K562 (cell line): Measurements from ENCODE around the gene FAM131C. TPM values are rescaled to one million over a fixed set of nuclear protein-coding genes. Genes with fewer than 3 reads are reported as not detected.

Experiments used
- ATAC-seq: fragments of 200-7000 bp; cut with Tn5 transposase; 3 replicates; pipeline ENCODE4 v1.9.1; 2020; ENCODE audit warnings: moderate library complexity
- BruUV-seq: library from RNA; stranded (reverse); fragments of 400-500 nt; replicated peaks from 2 replicates; lab custom pipeline; 2021; lab: Mats Ljungman, UMichigan
- CTCF ChIA-PET: fragments of 300-600 bp; formaldehyde crosslinking; extraction: SDS; loops from one replicate; lab custom pipeline; 2021; ENCODE audit warnings: low intra/inter-chr PET ratio; lab: Yijun Ruan, JAX
- POLR2A ChIA-PET: fragments of 300-600, 350-650 bp; sonication (Branson Sonifier 250); formaldehyde crosslinking; extraction: SDS; loops from one replicate; lab custom pipeline; 2021; ENCODE audit warnings: antibody characterized with exemption, inconsistent platforms; lab: Yijun Ruan, JAX
- DNase-seq, 4 experiments: peaks; one replicate each; pipeline versions ENCODE4 v3.0.0 to v3.0.0-alpha.2; 2011 to 2018; ENCODE audit warnings: low spot score in 3 of 4, mixed read lengths in 3 of 4; ENCODE audit errors: extremely low read depth in 1 of 4
- FAIRE-seq: peaks from 2 replicates; lab custom pipeline; 2011; peaks lifted over from hg19 to GRCh38; lab: Jason Lieb, UNC
- H2AFZ ChIP-seq: 2 replicates; pipeline ENCODE4 v1.6.0; 2011; ENCODE audit warnings: low read depth, low read length, control low read depth, inconsistent platforms
- H3K27ac ChIP-seq: fragments of 200-600 bp; 3 replicates; pipeline ENCODE4 v1.8.0; 2011; ENCODE audit warnings: low read depth, mild to moderate bottlenecking, control low read depth, inconsistent platforms, low read length, moderate library complexity, mixed read lengths; ENCODE audit errors: extremely low read depth
- H3K27me3 ChIP-seq, 2 experiments: fragments of 300-600 bp in 1 of 2; 2 replicates in 1 of 2; 3 replicates in 1 of 2; pipeline versions ENCODE4 v1.6.0 to v1.8.0; 2011; ENCODE audit warnings: inconsistent platforms in 2 of 2, low read length in 2 of 2, mild to moderate bottlenecking in 1 of 2, mixed read lengths in 1 of 2, moderate library complexity in 1 of 2; ENCODE audit not compliant: control insufficient read depth in 2 of 2, insufficient read depth in 2 of 2
- H3K36me3 ChIP-seq: fragments of 300-600 bp; 3 replicates; pipeline ENCODE4 v1.8.0; 2011; ENCODE audit warnings: mild to moderate bottlenecking, low read length, inconsistent platforms; ENCODE audit not compliant: control insufficient read depth, insufficient read depth
- H3K4me1 ChIP-seq, 2 experiments: fragments of 200-600 bp in 1 of 2; replicated peaks in 1 of 2; 2 replicates in 1 of 2; 3 replicates in 1 of 2; pipeline versions ENCODE4 v1.5.1 to v1.8.0; 2011; ENCODE audit warnings: inconsistent platforms in 2 of 2, low read length in 2 of 2, mild to moderate bottlenecking in 1 of 2, mixed read lengths in 1 of 2, moderate library complexity in 1 of 2; ENCODE audit not compliant: control insufficient read depth in 2 of 2, insufficient read depth in 2 of 2
- H3K4me2 ChIP-seq: 2 replicates; pipeline ENCODE4 v1.6.1; 2011; ENCODE audit warnings: low read length, control low read depth, inconsistent platforms, mixed read lengths; ENCODE audit not compliant: insufficient read depth
- H3K4me3 ChIP-seq: fragments of 200-600 bp; sonication (generic), shearing (Covaris generic); 2 replicates; pipeline ENCODE4 v1.5.1; 2016; ENCODE audit warnings: control low read depth, inconsistent platforms
- H3K79me2 ChIP-seq: fragments of 200-600 bp; 3 replicates; pipeline ENCODE4 v1.8.0; 2011; ENCODE audit warnings: low read length, inconsistent platforms; ENCODE audit not compliant: control insufficient read depth, insufficient read depth
- H3K9ac ChIP-seq, 2 experiments: 2 replicates each; pipeline versions ENCODE4 v1.6.0 to v1.6.1; 2011; ENCODE audit warnings: low read depth in 2 of 2, low read length in 2 of 2, control low read depth in 1 of 2, inconsistent platforms in 1 of 2, mild to moderate bottlenecking in 1 of 2, mixed read lengths in 1 of 2; ENCODE audit not compliant: insufficient read depth in 1 of 2
- H3K9me1 ChIP-seq: one replicate; pipeline ENCODE4 v1.6.0; 2011; ENCODE audit warnings: inconsistent platforms, mild to moderate bottlenecking, low read length, moderate library complexity; ENCODE audit not compliant: control insufficient read depth, insufficient read depth
- H3K9me3 ChIP-seq: replicated peaks from 2 replicates; pipeline ENCODE4 v1.5.1; 2011; ENCODE audit warnings: low read depth, low read length, inconsistent platforms; ENCODE audit not compliant: control insufficient read depth, insufficient read depth
- H4K20me1 ChIP-seq: replicated peaks from 2 replicates; pipeline ENCODE4 v1.6.1; 2011; ENCODE audit warnings: low read length, inconsistent platforms, mixed read lengths; ENCODE audit not compliant: control insufficient read depth, insufficient read depth
- ELF2 ChIP-seq: fragments of 250-450 bp; sonication (Bioruptor Pico); IDR thresholded peaks from 2 replicates; pipeline ENCODE4 v1.5.0; 2021; ENCODE audit warnings: mild to moderate bottlenecking
- HEY1 ChIP-seq: fragments of 250-450 bp; sonication (Bioruptor Pico); IDR thresholded peaks from 2 replicates; pipeline ENCODE4 v1.5.0; 2020; ENCODE audit warnings: mild to moderate bottlenecking, moderate library complexity, borderline replicate concordance
- HNRNPL ChIP-seq: fragments of 200-400 bp; formaldehyde crosslinking; IDR thresholded peaks from 2 replicates; pipeline ENCODE4 v1.6.1; 2017; ENCODE audit warnings: low read depth, mild to moderate bottlenecking, low read length
- KAT7 ChIP-seq: sonication (generic); formaldehyde crosslinking; IDR thresholded peaks from 2 replicates; pipeline ENCODE4 v1.8.0; 2022; ENCODE audit warnings: missing genetic modification reagents, mild to moderate bottlenecking, borderline replicate concordance
- KLF1 ChIP-seq: fragments of 450-650 bp; IDR thresholded peaks from 2 replicates; pipeline ENCODE4 v1.6.1; 2016; ENCODE audit warnings: missing genetic modification characterization, missing compliant biosample characterization
- MEF2D ChIP-seq: conservative IDR thresholded peaks from 2 replicates; pipeline ENCODE4 v1.6.1; 2016; ENCODE audit warnings: low read depth, missing genetic modification characterization, missing compliant biosample characterization
- MTA2 ChIP-seq: fragments of 450-650 bp; IDR thresholded peaks from 2 replicates; pipeline ENCODE4 v1.6.1; 2016; ENCODE audit warnings: low read depth
- NFE2 ChIP-seq: IDR thresholded peaks from 2 replicates; pipeline ENCODE4 v1.6.1; 2014; ENCODE audit warnings: antibody characterized with exemption, low read depth
- NUFIP1 ChIP-seq: fragments of 450-650 bp; IDR thresholded peaks from 2 replicates; pipeline ENCODE4 v1.6.1; 2018; ENCODE audit not compliant: partially characterized antibody
- POLR2AphosphoS2 ChIP-seq: IDR thresholded peaks from 2 replicates; pipeline ENCODE4 v1.6.1; 2012; ENCODE audit warnings: low read length, improper control_type of control experiment
- PTRF ChIP-seq: fragments of 450-650 bp; IDR thresholded peaks from 2 replicates; pipeline ENCODE4 v1.6.1; 2016; ENCODE audit warnings: mild to moderate bottlenecking, missing genetic modification characterization, missing compliant biosample characterization
- SIN3B ChIP-seq: fragments of 450-650 bp; IDR thresholded peaks from 2 replicates; pipeline ENCODE4 v1.6.1; 2017; ENCODE audit warnings: low read depth, mild to moderate bottlenecking, moderate library complexity
- SMAD3 ChIP-seq: fragments of 450-650 bp; formaldehyde crosslinking; conservative IDR thresholded peaks from 2 replicates; pipeline ENCODE4 v1.4.0; 2020; ENCODE audit warnings: mild to moderate bottlenecking
- ZNF311 ChIP-seq: fragments of 250-450 bp; sonication (Bioruptor Pico); IDR thresholded peaks from 2 replicates; pipeline ENCODE4 v1.4.0; 2020; ENCODE audit warnings: mild to moderate bottlenecking, moderate library complexity
- WGBS: fragments of 100-300 bp; shearing (Covaris generic); methylation state at CpG from one replicate; pipeline ENCODE4 v1.1.6; 2016; ENCODE audit warnings: low coverage, mixed read lengths; ENCODE audit not compliant: insufficient coverage; ENCODE audit errors: missing lambda C conversion rate; 5-methylcytosine and 5-hydroxymethylcytosine counted together
- in situ Hi-C: fragments of 300-500 bp; cut with MboI; formaldehyde crosslinking; loops from 4 replicates; pipeline ENCODE4 v1.15.0; 2018; ENCODE audit warnings: inconsistent platforms, mixed read lengths
- intact Hi-C: fragments of 100-400 bp; cut with micrococcal nuclease; formaldehyde crosslinking; loops from 2 replicates; pipeline ENCODE4 v1.14.2; 2022
- polyA plus RNA-seq, 8 experiments: library from polyadenylated mRNA; depleted of rRNA in 4 of 8; stranded (reverse) in 5 of 8; unstranded in 3 of 8; fragments of >200 nt; fragmentation: Nextera tagmentation in 2 of 8; fragmentation: Illumina TruSeq in 1 of 8; extraction: Ambion mirVana in 2 of 8; extraction: Trizol in 1 of 8; gene quantifications; 2 replicates each; pipeline versions ENCODE4 v1.2.1 to v1.2.3, GENCODE V29; 2011 to 2014; ENCODE audit warnings: inconsistent platforms in 1 of 8, missing spikeins in 1 of 8
- total RNA-seq, 7 experiments: library from RNA; depleted of rRNA in 6 of 7; stranded (reverse); fragments of >200 nt in 6 of 7; fragmentation: Illumina TruSeq in 2 of 7; extraction: Trizol in 2 of 7; gene quantifications; 2 replicates each; pipeline versions ENCODE4 v1.2.1 to v1.2.3, GENCODE V29; 2011 to 2021; ENCODE audit warnings: low replicate concordance in 1 of 7
- TF ChIP-seq, protein P1 (sequence below): sonication (generic); formaldehyde crosslinking; IDR thresholded peaks from 2 replicates; pipeline ENCODE4 v1.8.0; 2022; ENCODE audit warnings: mild to moderate bottlenecking, missing genetic modification reagents
- TF ChIP-seq, protein P2 (sequence below), 2 experiments: fragments of 200-800 bp in 1 of 2; sonication (Bioruptor generic) in 1 of 2; sonication (generic) in 1 of 2; formaldehyde crosslinking in 1 of 2; IDR thresholded peaks in 1 of 2; conservative IDR thresholded peaks in 1 of 2; 2 replicates each; pipeline versions ENCODE4 v1.5.0 to v1.6.1; 2016 to 2020; ENCODE audit warnings: missing compliant biosample characterization in 1 of 2, missing genetic modification characterization in 1 of 2, missing genetic modification reagents in 1 of 2
- TF ChIP-seq, protein P3 (sequence below): fragments of 200-800 bp; sonication (Bioruptor generic); IDR thresholded peaks from 2 replicates; pipeline ENCODE4 v1.6.1; 2017; ENCODE audit warnings: missing genetic modification characterization, missing compliant biosample characterization

FAM131C gene
- total and polyA plus RNA-seq, 9 of the 15 experiments (the other 6 are each of a cell fraction or from before 2014, with no cell fraction given) = 0.10 to 0.29 (median 0.16) TPM; not detected in 6

DNA sequence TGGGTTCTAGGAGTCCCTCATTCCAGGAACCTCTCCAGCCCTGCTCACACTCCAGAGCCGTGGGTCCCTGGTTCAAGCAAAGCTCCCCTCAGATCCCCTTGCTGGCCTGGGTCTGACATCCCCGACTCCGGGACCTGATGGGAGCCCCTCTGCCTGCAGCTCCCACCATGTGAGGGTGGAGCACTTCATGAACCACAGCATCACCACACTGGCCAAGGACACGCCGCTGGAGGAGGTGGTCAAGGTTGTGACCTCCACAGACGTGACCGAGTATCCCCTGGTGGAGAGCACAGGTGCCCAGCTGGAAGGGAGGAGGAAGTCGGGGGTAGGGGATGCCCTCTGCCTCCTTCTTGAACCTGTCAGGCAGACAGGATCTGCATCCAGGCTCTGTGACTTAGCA, 41.9 kb downstream of the FAM131C start:
- 44% methylated on average over 8 of the region's 8 CpGs for WGBS
- ATAC-seq (no peak), DNase-seq (no peak), FAIRE-seq (no peak)
- Histone ChIP-seq H3K9me1 (no peaks in the 10 kb centered on the region), H4K20me1 (no peaks in the 10 kb centered on the region), H3K27me3 (no peaks in the 10 kb centered on the region), H3K4me2 (no peak overlapping the region), H3K4me1 (peaks cover 12 to 49% of the 10 kb centered on the region in 2 experiments; a peak in 4 of 5 replicates), H3K9me3 (no peaks in the 10 kb centered on the region), H3K27ac (no peak overlapping the region), H3K36me3 (no peaks in the 10 kb centered on the region), H3K4me3 (no peak overlapping the region), H2AFZ (no peak overlapping the region), H3K79me2 (no peaks in the 10 kb centered on the region), H3K9ac (no peak overlapping the region)
- in situ Hi-C loops = no loop called here
- CTCF ChIA-PET = interaction anchor here (0.6 to 2.6 kb wide), 2 partner anchors 23 to 30 kb away, joined by 4 to 50 read pairs; no protein-coding TSS in a partner anchor
- intact Hi-C loops = no loop called here
- no TSS peak for BruUV-seq
- POLR2A ChIA-PET = interaction anchor here (0.7 to 1.2 kb wide), 2 partner anchors 9 to 80 kb away, joined by 3 to 7 read pairs; partner anchors contain the start of gene CLCNKA
- TF ChIP-seq HEY1 (CRISPR knock-in tag) (no peak), SMAD3 (CRISPR knock-in tag) (no peak), POLR2AphosphoS2 (no peak), MTA2 (no peak), SIN3B (no peak), HNRNPL (no peak), NFE2 (no peak), PTRF (tag) (no peak), KAT7 (CRISPR knock-in tag) (no peak), NUFIP1 (no peak), ZNF311 (CRISPR knock-in tag) (no peak), ELF2 (CRISPR knock-in tag) (no peak), KLF1 (no peak), MEF2D (tag) (no peak)
- TF ChIP-seq, protein P1, sequence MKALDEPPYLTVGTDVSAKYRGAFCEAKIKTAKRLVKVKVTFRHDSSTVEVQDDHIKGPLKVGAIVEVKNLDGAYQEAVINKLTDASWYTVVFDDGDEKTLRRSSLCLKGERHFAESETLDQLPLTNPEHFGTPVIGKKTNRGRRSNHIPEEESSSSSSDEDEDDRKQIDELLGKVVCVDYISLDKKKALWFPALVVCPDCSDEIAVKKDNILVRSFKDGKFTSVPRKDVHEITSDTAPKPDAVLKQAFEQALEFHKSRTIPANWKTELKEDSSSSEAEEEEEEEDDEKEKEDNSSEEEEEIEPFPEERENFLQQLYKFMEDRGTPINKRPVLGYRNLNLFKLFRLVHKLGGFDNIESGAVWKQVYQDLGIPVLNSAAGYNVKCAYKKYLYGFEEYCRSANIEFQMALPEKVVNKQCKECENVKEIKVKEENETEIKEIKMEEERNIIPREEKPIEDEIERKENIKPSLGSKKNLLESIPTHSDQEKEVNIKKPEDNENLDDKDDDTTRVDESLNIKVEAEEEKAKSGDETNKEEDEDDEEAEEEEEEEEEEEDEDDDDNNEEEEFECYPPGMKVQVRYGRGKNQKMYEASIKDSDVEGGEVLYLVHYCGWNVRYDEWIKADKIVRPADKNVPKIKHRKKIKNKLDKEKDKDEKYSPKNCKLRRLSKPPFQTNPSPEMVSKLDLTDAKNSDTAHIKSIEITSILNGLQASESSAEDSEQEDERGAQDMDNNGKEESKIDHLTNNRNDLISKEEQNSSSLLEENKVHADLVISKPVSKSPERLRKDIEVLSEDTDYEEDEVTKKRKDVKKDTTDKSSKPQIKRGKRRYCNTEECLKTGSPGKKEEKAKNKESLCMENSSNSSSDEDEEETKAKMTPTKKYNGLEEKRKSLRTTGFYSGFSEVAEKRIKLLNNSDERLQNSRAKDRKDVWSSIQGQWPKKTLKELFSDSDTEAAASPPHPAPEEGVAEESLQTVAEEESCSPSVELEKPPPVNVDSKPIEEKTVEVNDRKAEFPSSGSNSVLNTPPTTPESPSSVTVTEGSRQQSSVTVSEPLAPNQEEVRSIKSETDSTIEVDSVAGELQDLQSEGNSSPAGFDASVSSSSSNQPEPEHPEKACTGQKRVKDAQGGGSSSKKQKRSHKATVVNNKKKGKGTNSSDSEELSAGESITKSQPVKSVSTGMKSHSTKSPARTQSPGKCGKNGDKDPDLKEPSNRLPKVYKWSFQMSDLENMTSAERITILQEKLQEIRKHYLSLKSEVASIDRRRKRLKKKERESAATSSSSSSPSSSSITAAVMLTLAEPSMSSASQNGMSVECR (CRISPR knock-in tag) = no peak
- TF ChIP-seq, protein P2, sequence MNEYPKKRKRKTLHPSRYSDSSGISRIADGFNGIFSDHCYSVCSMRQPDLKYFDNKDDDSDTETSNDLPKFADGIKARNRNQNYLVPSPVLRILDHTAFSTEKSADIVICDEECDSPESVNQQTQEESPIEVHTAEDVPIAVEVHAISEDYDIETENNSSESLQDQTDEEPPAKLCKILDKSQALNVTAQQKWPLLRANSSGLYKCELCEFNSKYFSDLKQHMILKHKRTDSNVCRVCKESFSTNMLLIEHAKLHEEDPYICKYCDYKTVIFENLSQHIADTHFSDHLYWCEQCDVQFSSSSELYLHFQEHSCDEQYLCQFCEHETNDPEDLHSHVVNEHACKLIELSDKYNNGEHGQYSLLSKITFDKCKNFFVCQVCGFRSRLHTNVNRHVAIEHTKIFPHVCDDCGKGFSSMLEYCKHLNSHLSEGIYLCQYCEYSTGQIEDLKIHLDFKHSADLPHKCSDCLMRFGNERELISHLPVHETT (CRISPR knock-in tag; conservative IDR thresholded peaks at IDR 0.05 in 1 of 2, IDR thresholded peaks at IDR 0.05 in 1 of 2) = no peak
- TF ChIP-seq, protein P3, sequence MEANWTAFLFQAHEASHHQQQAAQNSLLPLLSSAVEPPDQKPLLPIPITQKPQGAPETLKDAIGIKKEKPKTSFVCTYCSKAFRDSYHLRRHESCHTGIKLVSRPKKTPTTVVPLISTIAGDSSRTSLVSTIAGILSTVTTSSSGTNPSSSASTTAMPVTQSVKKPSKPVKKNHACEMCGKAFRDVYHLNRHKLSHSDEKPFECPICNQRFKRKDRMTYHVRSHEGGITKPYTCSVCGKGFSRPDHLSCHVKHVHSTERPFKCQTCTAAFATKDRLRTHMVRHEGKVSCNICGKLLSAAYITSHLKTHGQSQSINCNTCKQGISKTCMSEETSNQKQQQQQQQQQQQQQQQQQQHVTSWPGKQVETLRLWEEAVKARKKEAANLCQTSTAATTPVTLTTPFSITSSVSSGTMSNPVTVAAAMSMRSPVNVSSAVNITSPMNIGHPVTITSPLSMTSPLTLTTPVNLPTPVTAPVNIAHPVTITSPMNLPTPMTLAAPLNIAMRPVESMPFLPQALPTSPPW (CRISPR knock-in tag) = no peak
